ENCODE results near the gene CYP19A1. TPM values are rescaled to one million over a fixed set of nuclear protein-coding genes. Genes with fewer than 3 reads are reported as not detected.

Gene CYP19A1
- total and polyA plus RNA-seq, 2 experiments from 2014 or later: 0.76 to 1.2 TPM

DNA sequence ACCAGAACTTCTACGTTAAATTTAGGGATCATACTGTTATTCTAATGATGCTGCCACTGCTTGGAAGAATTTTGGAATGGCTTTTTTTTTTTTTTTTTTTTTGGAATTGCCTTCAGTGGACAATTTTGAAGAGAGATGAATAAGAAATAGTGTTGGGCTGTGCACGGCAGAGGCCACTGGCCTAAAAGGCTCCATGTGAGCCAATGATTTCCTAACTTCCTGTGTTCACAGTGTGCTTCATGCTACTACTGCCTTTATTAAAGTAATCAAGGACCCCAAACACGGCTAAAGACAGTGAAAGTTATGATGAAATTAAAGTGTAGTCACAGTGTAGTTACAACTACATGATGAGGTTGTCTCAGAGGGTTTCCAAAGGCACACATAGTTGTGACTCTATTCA lies 142.9 kb downstream of the CYP19A1 start:
- peak; percentile 39 for DNase-seq

GRCh38 chr15:51193979-51194378 lies 144.4 kb downstream of the CYP19A1 start:
- Histone ChIP-seq H3K4me1 (ENCODE audit: insufficient read depth) (no peaks in the 10 kb centered on the region), H3K9ac (no peak overlapping the region), H3K9me2 (ENCODE audit: insufficient read depth) (no peaks in the 10 kb centered on the region), H4K20me1 (ENCODE audit: insufficient read depth) (no peaks in the 10 kb centered on the region), H2AFZ (no peak overlapping the region), H3K27ac (no peak overlapping the region), H3K4me3 (no peak overlapping the region), H3F3A (ENCODE audit: insufficient read depth) (no peaks in the 10 kb centered on the region), H3K4me2 (ENCODE audit: unreplicated experiment) (no peak overlapping the region), H3K27me3 (replicated peaks; ENCODE audit: insufficient read depth) (no peaks in the 10 kb centered on the region), H3K79me2 (ENCODE audit: insufficient read depth) (no peaks in the 10 kb centered on the region), H3K9me3 (ENCODE audit: low read depth) (no peaks in the 10 kb centered on the region), H3K36me3 (ENCODE audit: low read depth) (no peaks in the 10 kb centered on the region)
- no peak for TF ChIP-seq EZH2phosphoT487 (IDR thresholded peaks at IDR 0.05; ENCODE audit: insufficient read depth, low read depth)
- no peak for TF ChIP-seq EZH2 (IDR thresholded peaks at IDR 0.05; ENCODE audit: insufficient read depth, poor library complexity, severe bottlenecking)
- in situ Hi-C loops (cut with MboI): no loop called here
- 45 to 50% methylated on average over 2 of the region's 2 CpGs for WGBS, 2 experiments (ENCODE audit: low coverage in 1 of 2, low lambda C conversion rate in 2 of 2, missing lambda C conversion rate in 2 of 2)
- no peak for DNase-seq

More for the DNA sequence above, 142.9 kb downstream of the CYP19A1 start:
- no peak overlapping the region for H3K4me2 ChIP-seq (ENCODE audit: unreplicated experiment)
- TF ChIP-seq EZH2 (IDR thresholded peaks at IDR 0.05; ENCODE audit: insufficient read depth, poor library complexity, severe bottlenecking): no peak
- no peak for TF ChIP-seq EZH2phosphoT487 (IDR thresholded peaks at IDR 0.05; ENCODE audit: insufficient read depth, low read depth)
- no peaks in the 10 kb centered on the region for H3K9me2 ChIP-seq (ENCODE audit: insufficient read depth)
- H4K20me1 ChIP-seq (ENCODE audit: insufficient read depth): no peaks in the 10 kb centered on the region
- WGBS, 2 experiments (ENCODE audit: low coverage in 1 of 2, low lambda C conversion rate in 2 of 2, missing lambda C conversion rate in 2 of 2): 11 to 16% methylated on average over 3 of the region's 3 CpGs
- H3K4me3 ChIP-seq: no peak overlapping the region
- no peaks in the 10 kb centered on the region for H3K79me2 ChIP-seq (ENCODE audit: insufficient read depth)
- in situ Hi-C loops (cut with MboI): no loop called here
- H3K9me3 ChIP-seq (ENCODE audit: low read depth): no peaks in the 10 kb centered on the region
- no peak overlapping the region for H3K9ac ChIP-seq
- H3K27me3 ChIP-seq (replicated peaks; ENCODE audit: insufficient read depth): no peaks in the 10 kb centered on the region
- H2AFZ ChIP-seq: no peak overlapping the region
- H3K36me3 ChIP-seq (ENCODE audit: low read depth): no peaks in the 10 kb centered on the region
- H3K27ac ChIP-seq: no peak overlapping the region
- no peaks in the 10 kb centered on the region for H3F3A ChIP-seq (ENCODE audit: insufficient read depth)
- H3K4me1 ChIP-seq (ENCODE audit: insufficient read depth): 0 out of 2 replicates have a peak, but pooled peaks cover under 1% of the 10 kb centered on the region

DNA sequence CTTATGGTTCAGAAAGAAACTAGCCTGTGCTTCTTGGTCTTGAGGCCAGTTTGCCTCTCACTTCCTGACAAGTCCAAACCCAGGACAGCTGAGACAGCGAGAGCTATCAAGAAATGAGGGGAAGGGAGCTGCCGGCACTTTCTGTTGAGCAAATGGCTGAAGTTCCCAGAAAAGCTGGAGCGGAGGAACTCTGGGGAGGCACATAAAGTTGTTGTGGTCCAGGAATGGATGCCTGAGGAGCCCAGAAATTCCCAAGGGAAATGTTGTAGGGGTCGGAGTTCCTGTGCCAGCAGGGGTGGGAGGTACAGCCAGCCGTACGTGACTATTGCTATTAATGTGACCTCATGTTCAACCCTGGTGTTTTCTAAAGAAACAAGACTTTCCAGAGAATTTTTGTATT lies 144.9 kb downstream of the CYP19A1 start:
- H3K27ac ChIP-seq: no peak overlapping the region
- H3K4me3 ChIP-seq: no peak overlapping the region
- no peaks in the 10 kb centered on the region for H4K20me1 ChIP-seq (ENCODE audit: insufficient read depth)
- no peaks in the 10 kb centered on the region for H3K4me1 ChIP-seq (ENCODE audit: insufficient read depth)
- no peak overlapping the region for H3K4me2 ChIP-seq (ENCODE audit: unreplicated experiment)
- no peak overlapping the region for H2AFZ ChIP-seq
- no peaks in the 10 kb centered on the region for H3K36me3 ChIP-seq (ENCODE audit: low read depth)
- TF ChIP-seq EZH2phosphoT487 (IDR thresholded peaks at IDR 0.05; ENCODE audit: insufficient read depth, low read depth) (no peak), EZH2 (IDR thresholded peaks at IDR 0.05; ENCODE audit: insufficient read depth, poor library complexity, severe bottlenecking) (no peak)
- WGBS, 2 experiments (ENCODE audit: low coverage in 1 of 2, low lambda C conversion rate in 2 of 2, missing lambda C conversion rate in 2 of 2): 91 to 93% methylated on average over 6 of the region's 6 CpGs
- H3K9me2 ChIP-seq (ENCODE audit: insufficient read depth): no peaks in the 10 kb centered on the region
- H3K9ac ChIP-seq: no peak overlapping the region
- in situ Hi-C loops (cut with MboI): no loop called here
- DNase-seq: no peak
- no peaks in the 10 kb centered on the region for H3K27me3 ChIP-seq (replicated peaks; ENCODE audit: insufficient read depth)
- no peaks in the 10 kb centered on the region for H3K9me3 ChIP-seq (ENCODE audit: low read depth)
- H3K79me2 ChIP-seq (ENCODE audit: insufficient read depth): no peaks in the 10 kb centered on the region
- H3F3A ChIP-seq (ENCODE audit: insufficient read depth): no peaks in the 10 kb centered on the region

GRCh38 chr15:51192521-51193280 lies 145.7 kb downstream of the CYP19A1 start:
- in situ Hi-C loops (cut with MboI): no loop called here
- no peaks in the 10 kb centered on the region for H3K36me3 ChIP-seq (ENCODE audit: low read depth)
- no peaks in the 10 kb centered on the region for H3K79me2 ChIP-seq (ENCODE audit: insufficient read depth)
- H3K4me1 ChIP-seq (ENCODE audit: insufficient read depth): no peaks in the 10 kb centered on the region
- peak; percentile 77 for DNase-seq
- H3K9me3 ChIP-seq (ENCODE audit: low read depth): no peaks in the 10 kb centered on the region
- no peaks in the 10 kb centered on the region for H3F3A ChIP-seq (ENCODE audit: insufficient read depth)
- H4K20me1 ChIP-seq (ENCODE audit: insufficient read depth): no peaks in the 10 kb centered on the region
- no peak overlapping the region for H3K4me3 ChIP-seq
- TF ChIP-seq EZH2 (IDR thresholded peaks at IDR 0.05; ENCODE audit: insufficient read depth, poor library complexity, severe bottlenecking) (no peak), EZH2phosphoT487 (IDR thresholded peaks at IDR 0.05; ENCODE audit: insufficient read depth, low read depth) (no peak)
- WGBS, 2 experiments (ENCODE audit: low coverage in 1 of 2, low lambda C conversion rate in 2 of 2, missing lambda C conversion rate in 2 of 2): 35 to 37% methylated on average over 14 of the region's 14 CpGs
- no peak overlapping the region for H3K9ac ChIP-seq
- H3K4me2 ChIP-seq (ENCODE audit: unreplicated experiment): peak overlapping the region; percentile 21
- peak overlapping the region; percentile 56; the same call in 1 of the 2 replicates for H2AFZ ChIP-seq
- no peak overlapping the region for H3K27ac ChIP-seq
- no peaks in the 10 kb centered on the region for H3K9me2 ChIP-seq (ENCODE audit: insufficient read depth)
- H3K27me3 ChIP-seq (replicated peaks; ENCODE audit: insufficient read depth): no peaks in the 10 kb centered on the region

Measured in GM23248 (cell line).